ENCODE data around the gene STOX2.

Gene STOX2, protein sequence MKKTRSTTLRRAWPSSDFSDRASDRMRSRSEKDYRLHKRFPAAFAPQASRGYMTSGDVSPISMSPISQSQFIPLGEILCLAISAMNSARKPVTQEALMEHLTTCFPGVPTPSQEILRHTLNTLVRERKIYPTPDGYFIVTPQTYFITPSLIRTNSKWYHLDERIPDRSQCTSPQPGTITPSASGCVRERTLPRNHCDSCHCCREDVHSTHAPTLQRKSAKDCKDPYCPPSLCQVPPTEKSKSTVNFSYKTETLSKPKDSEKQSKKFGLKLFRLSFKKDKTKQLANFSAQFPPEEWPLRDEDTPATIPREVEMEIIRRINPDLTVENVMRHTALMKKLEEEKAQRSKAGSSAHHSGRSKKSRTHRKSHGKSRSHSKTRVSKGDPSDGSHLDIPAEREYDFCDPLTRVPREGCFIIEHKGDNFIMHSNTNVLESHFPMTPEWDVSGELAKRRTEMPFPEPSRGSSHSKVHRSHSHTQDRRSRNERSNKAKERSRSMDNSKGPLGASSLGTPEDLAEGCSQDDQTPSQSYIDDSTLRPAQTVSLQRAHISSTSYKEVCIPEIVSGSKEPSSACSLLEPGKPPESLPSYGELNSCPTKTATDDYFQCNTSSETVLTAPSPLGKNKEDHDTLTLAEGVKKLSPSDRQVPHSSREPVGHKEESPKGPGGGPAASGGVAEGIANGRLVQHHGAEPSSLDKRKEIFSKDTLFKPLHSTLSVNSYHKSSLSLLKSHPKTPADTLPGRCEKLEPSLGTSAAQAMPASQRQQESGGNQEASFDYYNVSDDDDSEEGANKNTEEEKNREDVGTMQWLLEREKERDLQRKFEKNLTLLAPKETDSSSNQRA (N-terminal part only)

DNA sequence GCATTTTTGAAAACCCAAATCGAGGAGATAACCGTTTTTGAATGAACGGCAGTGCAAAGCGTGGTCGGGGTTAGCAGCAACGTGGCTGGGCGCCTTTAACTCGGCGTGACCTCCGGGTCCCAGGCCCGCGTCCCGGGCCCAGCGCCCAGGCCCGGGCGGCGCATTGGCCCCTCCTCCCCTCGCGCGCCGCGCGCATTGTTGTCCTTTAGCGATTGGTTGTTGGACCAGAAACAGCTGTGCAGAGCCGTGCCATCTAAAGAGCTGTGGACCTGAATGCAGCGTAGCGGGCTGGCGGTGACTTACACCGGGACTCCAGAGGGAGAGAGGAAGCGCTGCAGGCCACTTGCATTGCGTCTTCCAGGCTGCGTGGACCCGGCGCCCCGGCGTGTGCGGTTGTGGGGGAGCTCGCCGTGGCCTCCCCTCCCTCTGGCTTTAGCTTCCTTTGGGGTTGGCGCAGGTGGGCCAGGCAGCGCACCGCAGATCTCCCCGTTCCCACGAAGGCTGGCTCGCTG lies at the start of gene STOX2:
STOX2 (plus strand) TSS at position 227 of the 512 bp plus-strand sequence. CDS start 1,484 bp downstream, outside the sequence.
- DNase-seq, result peak; percentile 36 to 76

DNA sequence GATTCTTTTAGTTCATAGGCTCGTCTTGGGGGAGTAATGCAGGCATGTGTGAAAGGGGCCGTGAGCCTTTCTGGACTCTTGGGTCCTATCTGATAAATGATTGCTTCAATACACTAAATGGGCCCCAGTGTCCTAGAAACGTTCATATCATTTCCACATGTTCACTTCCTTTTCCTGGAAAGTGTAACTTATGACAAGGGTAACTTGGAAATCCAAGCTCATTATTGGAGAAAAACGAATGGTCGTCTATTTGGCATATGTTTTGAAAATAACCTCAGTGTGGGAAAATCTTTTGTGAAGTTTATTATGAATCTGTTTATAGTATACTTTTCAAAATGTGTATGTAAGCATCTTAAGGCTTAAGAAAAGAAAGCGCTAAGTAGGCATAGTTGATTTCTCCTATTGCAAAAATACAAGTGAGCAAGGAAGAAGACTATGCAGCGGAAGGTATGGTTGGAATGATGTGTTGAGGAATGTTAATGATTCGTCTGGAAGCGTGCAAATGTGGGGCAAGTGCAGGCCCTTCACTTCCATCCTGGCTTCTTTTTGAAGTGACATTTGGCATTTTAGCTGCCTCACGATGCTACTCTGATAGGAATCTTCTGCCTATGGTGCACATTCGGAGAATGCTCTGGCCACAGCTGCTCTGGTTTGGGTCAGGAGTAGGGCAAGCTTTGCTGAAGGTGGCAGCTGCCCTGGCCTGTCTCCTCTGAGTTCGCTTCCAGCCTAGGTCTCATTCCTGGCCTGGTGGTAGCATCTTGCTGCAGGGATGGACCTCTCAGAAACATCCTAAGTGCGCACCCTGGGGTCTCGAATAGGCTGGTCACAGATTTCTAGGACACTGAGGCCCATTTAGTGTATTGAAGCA lies 49.5 kb upstream of the STOX2 start:
- no peak for DNase-seq

DNA sequence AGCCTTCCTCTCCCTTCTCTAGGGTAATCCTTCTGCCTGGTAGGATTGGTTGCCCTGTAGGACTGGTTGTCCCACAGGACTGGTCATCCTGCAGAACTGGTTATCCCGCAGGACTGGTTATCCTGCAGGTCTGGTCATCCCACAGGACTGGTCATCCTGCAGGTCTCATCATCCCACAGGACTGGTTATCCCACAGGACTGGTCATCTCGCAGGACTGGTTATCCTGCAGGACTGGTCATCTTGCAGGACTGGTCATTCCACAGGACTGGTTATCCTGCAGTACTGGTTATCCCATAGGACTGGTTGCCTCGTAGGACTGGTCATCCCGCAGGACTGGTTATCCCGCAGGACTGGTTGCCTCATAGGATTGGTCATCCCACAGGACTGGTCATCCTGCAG lies 48.1 kb upstream of the STOX2 start:
- DNase-seq, result no peak

DNA sequence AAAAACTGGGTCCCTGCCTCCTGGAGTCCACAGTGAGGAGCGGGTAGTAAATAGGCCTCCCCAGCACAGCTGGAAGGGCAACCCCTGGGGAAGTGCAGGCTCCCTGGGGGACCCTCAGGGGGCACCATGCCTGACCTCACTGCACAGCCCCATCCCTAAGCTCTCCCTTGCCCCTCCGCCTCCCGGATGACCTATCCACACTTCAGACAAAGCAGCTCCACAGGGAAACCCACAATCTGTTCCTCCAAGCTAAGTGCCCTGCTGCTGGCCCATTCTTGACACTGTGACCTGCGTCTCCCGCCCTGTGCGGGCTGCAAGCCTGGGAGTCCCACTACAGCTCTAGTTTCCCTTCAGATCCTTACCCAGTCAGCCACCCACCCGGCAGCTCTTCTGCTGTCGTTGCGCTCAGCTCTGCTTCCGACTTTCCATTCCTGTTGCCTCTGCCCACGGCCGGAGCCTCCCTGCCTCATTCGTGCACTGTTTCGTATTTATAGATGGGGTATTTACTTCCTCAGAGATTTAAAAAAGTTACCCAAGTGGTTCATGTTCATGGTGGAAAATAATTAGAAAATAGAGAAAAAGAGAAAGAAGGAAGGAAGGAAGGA lies 47.0 kb upstream of the STOX2 start:
- no peak for DNase-seq

DNA sequence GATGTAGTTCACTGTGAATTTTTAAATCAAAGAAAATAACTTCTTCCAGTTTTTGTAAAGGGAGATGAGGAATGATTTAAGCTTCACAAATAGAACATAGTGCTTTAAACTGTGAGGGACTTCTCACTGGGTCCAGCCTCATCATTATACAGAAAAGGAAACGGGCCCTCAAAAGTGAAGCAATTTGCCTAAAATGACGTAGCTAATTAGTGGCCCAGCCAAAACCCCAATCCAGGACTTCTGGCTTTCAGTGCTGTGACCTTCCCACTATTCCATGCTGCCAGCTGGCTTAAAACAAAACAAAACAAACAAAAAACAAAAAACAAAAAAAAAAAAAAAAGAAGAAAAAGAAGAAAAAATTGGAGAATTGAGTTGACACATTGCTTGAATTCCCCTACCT lies 45.0 kb upstream of the STOX2 start:
- no peak for DNase-seq

DNA sequence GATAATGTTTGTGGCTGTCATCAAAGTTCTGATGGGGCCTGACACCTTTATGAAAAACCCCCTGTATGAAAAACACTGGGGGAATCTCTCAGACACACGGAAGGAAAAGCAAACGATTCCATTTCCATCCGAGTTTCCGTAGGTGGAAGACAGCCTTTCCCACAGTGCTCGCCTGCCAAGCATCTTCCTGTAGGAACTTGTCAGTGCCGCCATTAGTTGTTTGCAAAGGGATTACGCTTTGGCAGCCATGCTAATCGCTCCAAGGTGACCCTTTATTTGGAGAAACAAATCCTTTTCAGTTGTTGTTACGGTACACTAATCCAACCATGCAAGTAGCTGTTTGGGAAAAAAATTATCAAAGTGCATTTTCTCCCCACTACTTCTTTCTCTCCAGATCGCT lies 44.4 kb upstream of the STOX2 start:
- no peak for DNase-seq

DNA sequence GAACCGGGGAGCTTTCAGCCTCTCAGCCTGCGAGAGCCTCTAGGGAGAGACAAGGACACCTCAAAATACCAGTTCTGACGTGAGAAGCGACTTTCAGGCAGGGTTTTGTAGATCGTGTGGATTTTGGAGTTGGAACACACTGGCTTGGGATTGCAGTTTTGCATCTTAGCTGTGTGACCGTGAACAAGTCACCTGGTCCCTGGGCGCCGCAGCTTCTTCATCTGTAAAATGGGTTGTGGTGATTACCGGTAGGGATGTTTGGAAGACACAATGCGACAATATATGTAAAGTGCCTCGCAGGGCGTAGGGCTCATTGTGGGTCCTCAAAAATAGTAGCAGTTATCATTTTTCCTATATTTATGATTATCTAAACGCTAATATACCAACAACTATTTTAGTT lies 43.7 kb upstream of the STOX2 start:
- no peak for DNase-seq

DNA sequence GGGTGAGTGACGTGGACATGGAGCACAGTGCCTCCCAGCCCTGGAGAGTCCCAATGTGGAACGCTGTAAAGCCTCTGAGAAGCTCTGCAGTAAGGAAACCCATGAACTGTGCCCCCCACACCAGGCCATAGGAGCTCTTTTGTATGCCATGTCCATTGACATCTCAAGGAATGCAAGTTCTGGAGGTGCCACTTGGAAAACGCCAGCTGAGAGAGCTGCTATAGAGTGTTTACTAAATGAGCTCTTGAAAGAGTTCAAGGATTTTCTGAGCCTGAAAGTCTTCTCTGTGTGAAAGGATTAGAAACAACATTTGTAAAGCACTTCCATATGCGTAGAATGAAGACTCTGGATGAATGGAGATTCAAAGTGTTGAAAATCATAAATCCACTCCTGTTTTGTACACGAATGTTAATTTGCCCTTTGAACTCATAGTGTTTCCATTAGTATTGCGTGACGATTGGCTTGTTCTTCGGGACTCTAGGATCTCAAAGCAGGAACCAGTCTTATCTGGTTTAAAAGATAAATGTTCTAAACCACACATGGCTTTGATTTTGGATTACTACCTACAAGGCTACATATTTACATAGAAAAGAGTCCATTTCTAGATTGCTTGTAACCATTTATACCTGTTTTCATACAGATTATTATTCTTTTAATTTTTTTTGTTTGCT lies 41.8 kb upstream of the STOX2 start:
- no peak for DNase-seq

DNA sequence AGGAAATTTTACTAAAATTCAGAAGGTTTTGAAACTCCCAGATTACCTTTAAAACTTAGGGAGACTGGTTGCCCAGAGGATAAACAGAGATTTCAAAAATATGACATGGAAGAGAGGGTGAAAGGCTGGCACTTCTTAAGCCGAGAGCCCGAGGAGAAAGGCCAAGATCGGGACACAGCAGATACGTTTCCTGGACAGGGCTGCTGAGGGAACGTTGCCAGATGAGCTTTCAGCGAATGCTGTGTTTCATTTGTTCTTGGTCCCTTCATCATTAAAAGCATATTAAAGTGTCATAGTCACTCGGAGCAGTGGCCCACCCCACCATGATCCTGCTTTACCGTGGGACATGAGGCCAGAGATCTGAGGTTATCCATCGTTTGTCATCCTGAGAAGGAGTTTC lies 37.9 kb upstream of the STOX2 start:
- DNase-seq, result no peak

DNA sequence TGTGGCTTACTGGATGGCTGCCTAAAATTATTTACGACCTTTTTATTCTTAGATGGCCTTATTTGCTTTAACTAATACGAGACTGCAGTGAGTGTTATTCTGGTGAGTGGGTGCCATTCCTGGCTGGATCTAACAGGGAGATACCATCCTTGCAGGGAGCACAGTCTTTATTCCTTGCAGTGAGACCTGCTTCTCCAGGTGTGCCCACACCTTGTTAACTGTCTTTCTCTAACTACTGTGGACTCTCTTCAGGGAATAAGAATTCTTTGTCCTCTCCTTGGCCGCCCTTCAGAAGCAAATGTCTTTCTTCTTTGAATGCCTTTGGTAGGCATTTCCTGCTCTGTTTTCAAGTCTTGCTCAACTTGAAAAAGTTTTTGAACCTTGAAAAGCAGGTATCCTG lies 34.1 kb upstream of the STOX2 start:
- no peak for DNase-seq

DNA sequence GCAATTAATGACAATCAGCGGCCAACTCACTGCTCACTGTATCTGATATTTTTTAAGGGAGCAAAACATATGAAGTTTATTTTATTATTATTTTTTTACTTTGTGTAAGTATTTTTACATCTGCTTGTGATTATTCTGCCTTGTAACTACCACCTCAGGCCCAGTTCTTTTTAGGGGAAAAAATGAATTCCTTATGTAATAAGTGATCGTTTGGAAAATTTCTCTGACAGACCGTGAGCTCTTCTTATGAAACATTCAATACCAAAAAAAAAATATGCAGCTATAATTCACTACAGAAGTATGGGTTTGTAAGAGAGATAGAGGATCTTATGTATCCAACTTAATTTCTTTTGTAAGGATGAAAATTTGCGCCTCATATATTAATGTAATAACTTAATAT lies 33.5 kb upstream of the STOX2 start:
- no peak for DNase-seq

DNA sequence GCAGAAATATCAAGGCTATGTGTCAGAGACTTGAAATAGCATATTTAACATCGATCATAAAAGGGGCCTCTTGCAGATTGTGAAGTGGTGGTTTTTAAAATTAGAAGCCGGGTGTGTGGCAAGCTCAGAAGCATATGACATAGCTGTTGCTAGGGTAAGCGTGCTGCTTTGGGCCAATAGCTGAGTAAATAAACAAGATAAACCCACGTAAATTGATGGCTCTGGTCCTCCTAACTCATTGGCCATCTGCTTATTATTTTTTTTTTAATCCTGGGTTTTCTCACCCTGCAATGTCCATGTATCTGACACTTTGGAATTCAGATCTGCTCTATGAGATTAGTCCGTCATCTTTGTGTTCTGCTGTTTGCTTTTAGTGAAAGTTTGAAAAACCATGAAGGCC lies 32.6 kb upstream of the STOX2 start:
- DNase-seq, result peak; percentile 1 to 37

DNA sequence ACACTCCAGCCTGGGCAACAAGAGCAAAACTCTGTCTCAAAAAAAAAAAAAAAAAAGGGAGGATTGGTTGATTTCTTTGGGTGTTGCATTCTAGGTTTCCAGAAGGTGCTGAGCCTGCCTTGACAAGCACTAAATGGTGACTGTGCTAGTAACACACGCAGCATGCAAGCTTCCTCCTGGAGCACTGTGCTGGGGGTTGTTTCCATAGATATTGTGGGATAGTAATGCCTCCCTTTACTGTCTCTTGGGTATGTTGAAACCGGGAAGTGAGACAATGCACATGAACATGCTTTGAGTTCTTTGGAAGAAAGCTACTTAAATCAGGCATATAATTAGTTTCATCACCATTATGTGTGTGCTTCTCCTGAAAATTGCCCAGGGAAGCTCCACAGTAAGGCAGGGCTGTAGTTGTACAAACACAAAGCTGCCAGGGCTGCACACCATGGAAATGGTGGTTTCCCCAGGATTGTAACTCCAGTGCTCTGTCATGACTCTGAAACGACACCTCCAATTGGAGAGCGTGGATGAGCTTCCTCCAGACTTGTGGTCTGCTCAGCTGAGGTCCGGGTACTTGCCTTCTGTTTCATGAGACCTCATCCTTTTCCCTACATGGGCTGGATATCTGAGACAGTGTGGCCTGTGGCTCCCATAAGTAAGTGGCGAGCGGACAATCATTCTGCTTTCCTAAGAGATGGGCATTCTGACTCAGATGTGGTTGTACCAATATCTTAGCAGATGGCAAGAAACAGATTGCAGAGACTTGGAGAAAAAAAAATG lies 31.5 kb upstream of the STOX2 start:
- DNase-seq, result peak; percentile 11 to 44

DNA sequence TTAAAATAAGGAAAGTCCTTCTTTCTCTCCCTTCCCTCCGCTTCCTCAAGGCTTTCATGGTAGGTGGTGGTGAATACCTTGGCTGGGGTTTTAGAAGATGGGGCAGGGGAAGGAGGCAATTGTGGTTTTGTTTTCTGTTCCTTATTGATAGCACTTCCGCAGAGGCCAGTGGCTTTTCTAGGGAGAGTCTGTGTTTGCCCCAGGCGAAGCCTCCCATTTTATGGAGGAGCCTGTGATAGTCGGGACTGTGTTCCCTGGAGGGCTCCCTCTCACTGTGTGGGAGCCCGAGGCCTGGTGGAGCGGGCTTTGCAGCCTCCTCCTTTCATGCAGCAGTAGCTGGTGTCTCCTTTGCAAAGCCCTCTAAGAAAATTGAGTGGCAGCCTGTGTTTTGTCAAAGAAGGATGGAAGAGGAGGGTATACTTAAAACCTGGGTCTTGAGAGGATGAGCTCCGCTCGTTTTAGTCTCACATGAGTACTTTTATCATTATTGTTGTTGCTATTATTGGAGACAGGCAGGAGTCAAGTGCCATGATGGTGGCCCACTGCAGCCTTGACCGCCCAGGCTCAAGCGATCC lies 29.8 kb upstream of the STOX2 start:
- DNase-seq, result no peak

DNA sequence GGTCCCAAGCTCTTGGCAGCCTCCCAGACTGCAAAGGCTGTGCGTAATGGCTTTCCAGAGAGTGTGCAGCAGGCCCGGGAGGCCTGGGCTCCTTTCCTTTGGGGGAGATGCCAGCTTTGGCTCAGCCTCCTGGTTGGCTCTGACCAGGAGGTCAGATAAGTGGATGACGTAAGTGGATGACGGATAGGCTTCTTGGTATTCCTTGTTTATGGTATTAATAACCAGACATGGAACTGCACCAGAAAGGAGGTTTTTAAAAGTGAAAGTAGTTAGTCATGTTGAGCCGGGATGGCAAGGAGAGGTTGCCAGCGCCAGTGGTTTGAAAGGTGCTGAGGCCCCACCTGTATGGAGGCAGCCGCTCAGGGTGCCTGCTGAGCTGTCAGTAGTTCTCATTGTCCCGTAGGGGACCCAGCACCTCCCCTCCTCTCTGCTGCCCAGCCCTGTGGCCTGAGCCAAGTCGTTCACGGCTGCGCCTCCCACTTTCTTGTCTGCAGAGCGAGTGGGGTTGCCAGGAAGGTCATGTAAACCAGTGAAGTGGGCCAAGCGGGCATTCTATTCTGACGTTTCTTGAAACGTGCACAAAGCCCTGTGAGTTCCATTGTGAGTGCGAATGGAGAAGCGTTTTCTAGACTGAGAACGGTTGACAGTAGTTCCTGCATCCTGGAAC lies 28.7 kb upstream of the STOX2 start:
- peak; percentile 63 to 67 for DNase-seq

DNA sequence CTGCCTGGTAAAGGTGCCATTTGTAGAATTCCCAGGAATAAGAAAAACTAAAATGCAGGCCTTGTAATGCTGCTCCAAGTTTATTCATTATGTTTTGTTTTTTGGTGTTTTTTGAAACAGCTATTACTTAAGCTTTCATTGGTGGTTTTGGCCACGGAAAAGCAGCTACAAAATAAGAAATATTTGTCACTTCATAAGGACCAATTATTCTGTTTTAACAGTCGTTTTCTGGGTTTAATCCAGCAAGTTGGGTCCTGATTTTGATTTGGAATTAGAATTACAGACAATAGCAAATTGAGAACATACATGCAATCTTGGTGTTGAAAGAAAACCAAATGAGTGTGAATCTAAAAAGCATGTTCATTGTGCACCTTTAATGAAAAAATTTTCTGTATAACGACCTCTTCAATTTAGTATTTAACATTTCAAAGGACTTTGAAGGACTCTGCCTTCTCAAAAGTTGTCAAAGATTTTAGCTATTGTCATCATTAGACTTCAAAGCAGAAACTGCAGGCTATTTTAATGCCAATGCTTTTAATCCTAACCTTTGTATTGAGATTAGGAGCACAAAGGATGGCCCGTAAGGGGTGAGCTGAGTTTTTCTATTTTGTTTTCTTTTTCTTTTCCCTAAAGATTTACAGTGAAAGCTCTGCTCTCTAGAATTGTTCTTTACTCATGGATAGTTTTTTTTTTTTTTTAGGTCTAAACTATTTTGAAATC lies 26.7 kb upstream of the STOX2 start:
- DNase-seq, result no peak

DNA sequence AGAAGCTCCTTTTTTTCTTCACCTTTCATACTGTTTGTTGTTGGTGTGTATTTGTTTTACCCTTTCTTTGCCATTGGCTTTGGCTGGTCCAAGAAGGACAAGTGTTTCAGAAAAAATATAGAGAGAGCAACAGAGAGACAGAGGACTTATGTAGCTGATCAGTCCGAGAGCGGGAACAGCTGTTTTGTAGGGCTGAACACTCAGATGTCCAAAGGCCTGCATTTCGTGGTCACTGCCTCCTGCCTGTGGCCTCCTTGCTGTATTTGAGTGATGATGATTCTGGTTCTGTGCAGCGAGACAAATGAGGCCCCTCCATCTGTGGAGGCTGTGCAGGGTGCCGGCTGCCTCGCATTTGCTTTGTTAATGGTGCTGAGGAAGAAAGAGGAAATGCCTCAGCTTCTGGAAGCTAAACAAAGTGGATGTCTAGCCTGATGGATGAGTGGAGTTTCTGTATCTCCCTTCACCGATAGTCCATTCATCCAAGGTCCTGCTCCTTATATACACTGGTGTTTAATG lies 19.8 kb upstream of the STOX2 start:
- no peak for DNase-seq

DNA sequence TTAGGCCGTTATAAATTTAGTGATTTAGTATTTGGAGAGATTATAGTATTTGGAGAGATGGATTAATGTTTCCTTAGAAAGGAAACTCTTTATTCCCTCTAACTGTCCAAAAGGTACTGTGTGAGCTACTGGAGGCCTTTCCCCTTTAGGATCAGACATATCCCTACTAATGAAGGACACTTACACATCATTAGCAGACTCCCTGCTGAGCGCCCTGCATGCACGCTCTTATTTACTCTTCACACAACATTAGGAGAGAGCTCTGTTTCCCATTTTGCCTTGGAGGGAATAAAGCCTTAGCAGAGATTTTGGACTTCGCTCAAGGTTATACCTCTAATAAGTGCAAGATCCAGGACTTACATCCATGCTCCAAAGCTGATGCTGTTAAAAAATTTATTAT lies 17.8 kb upstream of the STOX2 start:
- peak; percentile 46 to 53 for DNase-seq

DNA sequence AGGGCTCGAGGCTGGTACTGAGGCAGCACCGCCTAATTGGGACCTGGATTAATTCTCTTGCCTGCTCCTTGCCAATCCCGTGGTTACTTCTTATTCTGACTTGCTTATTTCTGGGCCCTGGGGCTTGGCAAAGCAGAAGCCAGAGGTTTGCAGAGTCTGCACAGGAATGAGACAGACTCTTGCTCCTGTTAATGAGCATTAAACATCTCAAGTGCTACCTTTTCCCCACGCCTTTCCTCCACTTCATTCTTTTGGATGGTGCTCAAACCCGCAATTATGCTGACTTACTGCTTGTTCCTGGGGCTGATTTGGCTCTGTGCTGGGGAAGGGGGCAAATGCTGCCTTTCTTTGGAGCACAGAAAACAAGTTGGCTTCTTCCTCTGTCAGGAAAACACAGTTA lies 16.5 kb upstream of the STOX2 start:
- DNase-seq, result no peak
